ENCODE results near the gene WLS. TPM values are rescaled to one million over a fixed set of nuclear protein-coding genes. Genes with fewer than 3 reads are reported as not detected.
"Not testable (repeated sequence)": the region's sequence is repeated elsewhere in the genome, so short reads cannot be mapped to it uniquely, and the experiment has no call there.

The WLS gene
- total RNA-seq, 1 experiment from 2014 or later: 26.7 TPM

GRCh38 chr1:68178821-68179490 lies 53.4 kb downstream of the WLS start:
- DNase-seq (ENCODE audit: low read depth in 1 of 2, low spot score in 2 of 2): no peak
- Histone ChIP-seq H3K27ac (no peak overlapping the region), H3K36me3 (no peaks in the 10 kb centered on the region), H3K4me1 (replicated peaks) (peaks cover 27% of the 10 kb centered on the region), H3K4me3 (no peak overlapping the region), H3K27me3 (replicated peaks) (no peaks in the 10 kb centered on the region), H3K9me3 (replicated peaks) (no peaks in the 10 kb centered on the region)

DNA sequence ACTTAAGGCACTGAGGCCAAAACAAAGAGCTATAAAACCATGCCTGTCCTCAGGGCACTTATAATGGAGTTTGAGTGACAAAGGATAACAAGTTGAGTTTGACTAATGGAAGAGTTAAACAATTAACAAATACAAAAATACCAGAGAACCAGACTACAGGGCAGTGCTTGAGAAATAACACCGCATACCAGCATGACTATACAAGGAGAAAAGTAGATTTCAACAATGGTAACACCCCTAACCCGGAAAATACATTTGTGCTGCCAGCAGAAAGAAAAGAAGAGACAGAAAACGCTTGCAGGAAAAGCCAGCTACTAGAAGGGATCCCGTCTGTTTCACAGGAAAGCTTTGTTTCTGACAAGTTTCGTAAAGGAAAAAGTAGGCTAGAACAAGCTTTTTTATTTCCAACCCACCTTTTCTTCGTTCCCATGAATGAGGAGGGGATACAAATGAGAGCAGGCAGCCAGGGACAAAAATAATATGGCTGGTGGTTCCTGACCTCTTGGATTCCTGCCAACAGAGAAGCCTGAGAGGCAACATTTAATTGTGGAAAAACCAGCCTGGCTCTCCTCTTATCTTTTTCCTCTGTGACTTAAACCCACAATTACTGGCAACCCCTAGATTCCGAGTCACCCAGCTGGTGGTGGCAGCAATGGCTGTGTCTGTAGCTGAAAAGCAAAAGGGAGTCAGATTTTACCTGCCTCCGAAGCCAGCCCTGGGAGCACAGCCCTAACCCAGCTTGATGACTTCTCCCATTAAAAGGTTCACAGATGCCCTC lies 56.5 kb downstream of the WLS start:
- H3K4me3 ChIP-seq: no peak overlapping the region
- no peaks in the 10 kb centered on the region for H3K36me3 ChIP-seq
- H3K27ac ChIP-seq: no peak overlapping the region
- no peaks in the 10 kb centered on the region for H3K9me3 ChIP-seq (replicated peaks)
- peaks cover 38% of the 10 kb centered on the region for H3K4me1 ChIP-seq (replicated peaks)
- no peak for DNase-seq (ENCODE audit: low read depth in 1 of 2, low spot score in 2 of 2)
- no peaks in the 10 kb centered on the region for H3K27me3 ChIP-seq (replicated peaks)

DNA sequence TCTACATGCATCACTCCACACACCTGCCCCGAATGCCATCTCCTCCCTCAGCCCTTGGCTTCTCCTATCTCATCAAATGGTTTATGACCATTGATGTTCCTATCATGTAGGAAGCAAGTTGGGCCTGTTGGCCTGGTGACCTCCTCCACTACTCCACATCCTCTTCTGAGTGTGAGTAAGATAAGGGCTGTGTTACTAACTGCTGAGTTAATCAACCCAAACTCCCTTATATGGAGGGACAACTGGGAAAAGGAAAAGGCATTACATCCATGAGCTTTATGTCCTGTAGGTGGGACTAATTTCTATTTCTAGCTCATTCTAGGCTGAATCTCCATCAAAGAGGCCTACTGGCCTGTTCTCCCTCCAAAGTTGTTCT lies 57.6 kb downstream of the WLS start:
- peaks cover 38% of the 10 kb centered on the region for H3K4me1 ChIP-seq (replicated peaks)
- peak in 1 of 2 experiments; percentile 18 for DNase-seq (ENCODE audit: low read depth in 1 of 2, low spot score in 2 of 2)
- H3K4me3 ChIP-seq: no peak overlapping the region
- no peaks in the 10 kb centered on the region for H3K27me3 ChIP-seq (replicated peaks)
- no peaks in the 10 kb centered on the region for H3K36me3 ChIP-seq
- no peaks in the 10 kb centered on the region for H3K9me3 ChIP-seq (replicated peaks)
- H3K27ac ChIP-seq: peak overlapping the region; percentile 22

DNA sequence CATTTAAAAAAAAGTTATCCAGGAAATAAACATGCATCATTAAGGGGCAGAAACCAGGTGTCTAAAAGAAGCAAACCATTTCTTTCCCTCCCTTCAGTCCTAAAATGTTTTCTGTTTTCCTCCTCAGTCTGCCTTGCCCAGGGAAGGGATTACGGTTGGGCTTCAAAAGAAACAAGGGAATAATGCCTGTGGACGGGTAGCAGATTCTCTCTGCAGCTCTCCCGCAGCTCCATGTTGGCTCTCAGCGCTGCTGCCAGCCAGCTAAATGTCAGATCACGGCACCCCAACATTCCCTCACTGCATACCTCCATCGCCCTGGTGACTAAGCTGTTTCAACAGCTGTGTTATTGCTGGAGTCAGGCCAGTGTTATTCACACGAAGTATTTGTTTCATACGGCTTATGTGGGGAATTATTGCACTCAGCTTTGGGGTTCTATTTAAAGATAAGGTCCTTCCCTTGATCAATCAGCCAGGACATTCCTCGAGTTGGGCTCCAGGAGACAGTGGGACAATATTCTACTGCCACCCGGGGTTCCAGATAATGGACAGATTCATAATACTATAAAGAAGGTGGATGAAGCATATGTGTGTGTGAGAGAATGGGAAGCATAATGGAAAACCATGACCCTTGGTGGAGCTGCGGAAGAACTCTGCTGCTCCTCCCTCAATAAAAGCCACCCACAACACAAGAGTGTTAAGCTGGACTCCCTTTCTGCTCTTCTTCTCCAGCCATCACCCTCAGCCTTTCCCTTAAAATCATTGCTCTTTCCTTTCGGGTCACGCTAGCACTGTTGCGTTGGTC lies 58.2 kb downstream of the WLS start:
- Histone ChIP-seq H3K4me1 (replicated peaks) (peaks cover 38% of the 10 kb centered on the region), H3K27ac (peak overlapping the region; percentile 22), H3K4me3 (no peak overlapping the region), H3K27me3 (replicated peaks) (no peaks in the 10 kb centered on the region), H3K36me3 (no peaks in the 10 kb centered on the region), H3K9me3 (replicated peaks) (no peaks in the 10 kb centered on the region)
- DNase-seq (ENCODE audit: low read depth in 1 of 2, low spot score in 2 of 2): peak; percentile 79 to 82

DNA sequence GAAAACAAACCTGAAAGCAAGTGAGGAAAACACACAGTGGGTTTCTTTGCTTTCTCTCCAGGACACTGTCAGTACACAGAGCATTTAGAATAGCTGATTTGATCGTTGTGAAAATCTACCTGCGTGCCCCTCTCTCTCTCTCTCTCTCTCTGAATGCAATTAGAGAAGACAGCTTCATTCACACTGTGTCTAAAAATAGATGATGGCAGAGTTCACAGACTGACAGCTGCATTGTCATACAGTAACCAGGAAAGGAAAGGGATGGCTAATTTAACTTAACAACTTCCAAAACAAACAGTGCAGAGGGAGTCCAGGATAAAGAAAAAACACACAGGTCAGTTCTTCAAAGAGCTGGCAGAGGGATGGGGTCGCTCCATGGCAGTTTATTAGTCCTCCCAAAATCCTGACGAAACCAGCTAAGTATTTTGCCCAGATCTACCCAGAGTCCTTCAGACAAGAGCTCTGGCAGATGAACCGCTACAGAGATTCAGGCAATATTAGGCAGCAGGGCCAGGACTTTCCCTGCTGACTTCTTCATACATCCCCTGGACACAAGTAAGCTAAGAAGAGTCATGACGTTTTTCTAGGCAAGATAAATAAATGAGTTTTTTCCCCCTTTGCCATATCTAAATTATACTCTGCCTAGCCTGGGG lies 58.9 kb downstream of the WLS start:
- H3K36me3 ChIP-seq: no peaks in the 10 kb centered on the region
- no peaks in the 10 kb centered on the region for H3K27me3 ChIP-seq (replicated peaks)
- peak overlapping the region; percentile 22 for H3K27ac ChIP-seq
- peaks cover 33% of the 10 kb centered on the region for H3K4me1 ChIP-seq (replicated peaks)
- H3K4me3 ChIP-seq: no peak overlapping the region
- no peak for DNase-seq (ENCODE audit: low read depth in 1 of 2, low spot score in 2 of 2)
- no peaks in the 10 kb centered on the region for H3K9me3 ChIP-seq (replicated peaks)

- not testable (repeated sequence) for H3K36me3 ChIP-seq; DNase-seq (ENCODE audit: low read depth in 1 of 2, low spot score in 2 of 2); H3K9me3 ChIP-seq (replicated peaks); H3K27me3 ChIP-seq (replicated peaks); H3K27ac ChIP-seq; H3K4me3 ChIP-seq
- H3K4me1 ChIP-seq (replicated peaks): peaks cover 30% of the 10 kb centered on the region
Observed at GRCh38 chr1:68171795-68172194, 60.5 kb downstream of the WLS start.

- Histone ChIP-seq H3K4me3 (no peak overlapping the region), H3K36me3 (no peaks in the 10 kb centered on the region), H3K27me3 (replicated peaks) (no peaks in the 10 kb centered on the region), H3K27ac (no peak overlapping the region), H3K9me3 (replicated peaks) (no peaks in the 10 kb centered on the region), H3K4me1 (replicated peaks) (peaks cover 18% of the 10 kb centered on the region)
- no peak for DNase-seq (ENCODE audit: low read depth in 1 of 2, low spot score in 2 of 2)
Observed at GRCh38 chr1:68168545-68169171, 63.7 kb downstream of the WLS start.

- H3K27me3 ChIP-seq (replicated peaks): no peaks in the 10 kb centered on the region
- no peak for DNase-seq (ENCODE audit: low read depth in 1 of 2, low spot score in 2 of 2)
- H3K4me3 ChIP-seq: no peak overlapping the region
- H3K4me1 ChIP-seq (replicated peaks): peaks cover 11% of the 10 kb centered on the region
- no peak overlapping the region for H3K27ac ChIP-seq
- peaks cover 7% of the 10 kb centered on the region for H3K36me3 ChIP-seq
- no peaks in the 10 kb centered on the region for H3K9me3 ChIP-seq (replicated peaks)
Observed at GRCh38 chr1:68167211-68167610, 65.1 kb downstream of the WLS start.

- peak in 1 of 2 experiments; percentile 9 for DNase-seq (ENCODE audit: low read depth in 1 of 2, low spot score in 2 of 2)
- Histone ChIP-seq H3K27ac (no peak overlapping the region), H3K4me1 (replicated peaks) (peaks cover 11% of the 10 kb centered on the region), H3K4me3 (no peak overlapping the region), H3K36me3 (peaks cover 7% of the 10 kb centered on the region), H3K27me3 (replicated peaks) (no peaks in the 10 kb centered on the region), H3K9me3 (replicated peaks) (no peaks in the 10 kb centered on the region)
Observed at GRCh38 chr1:68166348-68166747, 66.0 kb downstream of the WLS start.

DNA sequence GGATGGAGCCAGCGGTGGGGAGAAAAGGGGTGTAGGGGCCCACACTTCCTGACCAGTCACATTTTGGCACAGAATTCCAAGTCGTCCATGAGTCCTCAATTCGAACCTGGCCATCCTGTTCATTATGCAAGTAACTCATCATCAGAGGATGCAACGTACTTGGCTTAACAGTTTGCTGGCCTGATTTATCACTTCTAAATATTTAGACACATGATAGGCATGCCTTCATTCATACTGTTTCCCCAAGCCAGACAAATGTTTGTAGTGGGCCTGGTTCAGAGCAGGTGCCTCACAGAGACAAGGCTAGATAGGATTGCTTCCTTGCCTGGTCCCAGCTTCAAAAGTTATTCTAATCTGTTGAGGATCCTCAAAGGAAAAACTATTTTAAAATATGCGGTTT lies 66.7 kb downstream of the WLS start:
- Histone ChIP-seq H3K9me3 (replicated peaks) (no peaks in the 10 kb centered on the region), H3K27me3 (replicated peaks) (no peaks in the 10 kb centered on the region), H3K27ac (no peak overlapping the region), H3K4me3 (no peak overlapping the region), H3K4me1 (replicated peaks) (peaks cover 11% of the 10 kb centered on the region), H3K36me3 (peaks cover 7% of the 10 kb centered on the region)
- DNase-seq (ENCODE audit: low read depth in 1 of 2, low spot score in 2 of 2): no peak

- DNase-seq (ENCODE audit: low read depth in 1 of 2, low spot score in 2 of 2): no peak
- Histone ChIP-seq H3K27me3 (replicated peaks) (no peaks in the 10 kb centered on the region), H3K9me3 (replicated peaks) (no peaks in the 10 kb centered on the region), H3K36me3 (peaks cover 7% of the 10 kb centered on the region), H3K4me3 (no peak overlapping the region), H3K27ac (no peak overlapping the region), H3K4me1 (replicated peaks) (peaks cover 11% of the 10 kb centered on the region)
Observed at GRCh38 chr1:68164918-68165317, 67.4 kb downstream of the WLS start.

DNA sequence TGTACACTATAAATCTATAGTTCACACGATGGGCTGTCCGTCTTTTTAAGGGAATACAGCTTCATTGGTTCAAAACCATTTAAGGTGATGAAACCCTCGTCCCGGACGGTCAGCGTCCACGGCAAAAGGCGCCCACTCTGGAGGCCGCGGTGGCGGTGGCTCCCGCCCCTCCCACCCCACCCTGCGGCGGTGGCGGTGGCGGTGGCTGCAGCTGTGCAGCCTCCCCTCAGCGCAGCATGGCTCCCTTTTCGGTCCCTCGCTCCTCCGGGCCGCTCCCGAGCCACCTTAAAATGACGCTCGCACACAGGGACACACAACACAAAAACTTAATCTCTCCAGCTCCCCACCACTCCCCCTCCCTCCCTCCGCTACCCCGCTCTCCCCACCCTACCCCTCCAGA lies 69.1 kb downstream of the WLS start:
- Histone ChIP-seq H3K4me3 (no peak overlapping the region), H3K27me3 (replicated peaks) (no peaks in the 10 kb centered on the region), H3K9me3 (replicated peaks) (no peaks in the 10 kb centered on the region), H3K36me3 (peaks cover 12% of the 10 kb centered on the region), H3K27ac (no peak overlapping the region), H3K4me1 (replicated peaks) (peaks cover 9% of the 10 kb centered on the region)
- no peak for DNase-seq (ENCODE audit: low read depth in 1 of 2, low spot score in 2 of 2)

GRCh38 chr1:68162761-68163160 lies 69.6 kb downstream of the WLS start:
- DNase-seq (ENCODE audit: low read depth in 1 of 2, low spot score in 2 of 2): no peak
- H3K9me3 ChIP-seq (replicated peaks): no peaks in the 10 kb centered on the region
- no peak overlapping the region for H3K27ac ChIP-seq
- H3K4me1 ChIP-seq (replicated peaks): peaks cover 8% of the 10 kb centered on the region
- no peaks in the 10 kb centered on the region for H3K27me3 ChIP-seq (replicated peaks)
- H3K36me3 ChIP-seq: peaks cover 16% of the 10 kb centered on the region
- H3K4me3 ChIP-seq: no peak overlapping the region
